HEK293 (cell line): ENCODE results near the gene GPBAR1.

Source experiments
- EGR2 ChIP-seq: fragments of 450-650 bp; formaldehyde crosslinking; IDR thresholded peaks from 2 replicates; pipeline ENCODE4 v1.5.1; 2016; ENCODE audit warnings: low read depth, missing biosample characterization, missing genetic modification characterization
- GFI1B ChIP-seq: fragments of 450-650 bp; formaldehyde crosslinking; IDR thresholded peaks from 2 replicates; pipeline ENCODE4 v1.5.1; 2016; ENCODE audit warnings: missing biosample characterization, missing genetic modification characterization
- KLF1 ChIP-seq: fragments of 450-650 bp; formaldehyde crosslinking; IDR thresholded peaks from 2 replicates; pipeline ENCODE4 v1.5.1; 2016; ENCODE audit warnings: missing biosample characterization, missing genetic modification characterization
- SP2 ChIP-seq: fragments of 450-650 bp; formaldehyde crosslinking; IDR thresholded peaks from 2 replicates; pipeline ENCODE4 v1.5.1; 2016; ENCODE audit warnings: missing biosample characterization, missing genetic modification characterization
- ZEB2 ChIP-seq: fragments of 450-650 bp; formaldehyde crosslinking; IDR thresholded peaks from 2 replicates; pipeline ENCODE4 v1.5.1; 2016; ENCODE audit warnings: missing biosample characterization, missing genetic modification characterization
- ZFHX2 ChIP-seq: fragments of 450-650 bp; formaldehyde crosslinking; conservative IDR thresholded peaks from 2 replicates; pipeline ENCODE4 v1.5.1; 2016; ENCODE audit warnings: missing biosample characterization, missing genetic modification characterization
- ZNF10 ChIP-seq: fragments of 450-650 bp; formaldehyde crosslinking; IDR thresholded peaks from 2 replicates; pipeline ENCODE4 v1.5.1; 2017; ENCODE audit warnings: missing biosample characterization, missing genetic modification characterization
- ZNF19 ChIP-seq: fragments of 450-650 bp; formaldehyde crosslinking; IDR thresholded peaks from 2 replicates; pipeline ENCODE4; 2016; ENCODE audit warnings: missing biosample characterization, missing genetic modification characterization, low read depth
- ZNF211 ChIP-seq: fragments of 450-650 bp; formaldehyde crosslinking; IDR thresholded peaks from 2 replicates; pipeline ENCODE4 v1.5.1; 2016; ENCODE audit warnings: low read depth, missing biosample characterization, missing genetic modification characterization
- ZNF473 ChIP-seq: fragments of 450-650 bp; formaldehyde crosslinking; IDR thresholded peaks from 2 replicates; pipeline ENCODE4 v1.5.1; 2017; ENCODE audit warnings: missing biosample characterization, missing genetic modification characterization
- ZNF561 ChIP-seq: fragments of 450-650 bp; IDR thresholded peaks from 2 replicates; pipeline ENCODE4 v1.5.1; 2018; ENCODE audit warnings: missing biosample characterization, missing genetic modification characterization, borderline replicate concordance
- ZNF585B ChIP-seq: fragments of 450-650 bp; formaldehyde crosslinking; IDR thresholded peaks from 2 replicates; pipeline ENCODE4 v1.5.1; 2016; ENCODE audit warnings: missing biosample characterization, missing genetic modification characterization
- ZNF621 ChIP-seq: fragments of 450-650 bp; formaldehyde crosslinking; IDR thresholded peaks from 2 replicates; pipeline ENCODE4 v1.5.1; 2017; ENCODE audit warnings: missing biosample characterization, missing genetic modification characterization
- ZNF707 ChIP-seq: fragments of 450-650 bp; formaldehyde crosslinking; IDR thresholded peaks from 2 replicates; pipeline ENCODE4 v1.5.1; 2016; ENCODE audit warnings: missing biosample characterization, missing genetic modification characterization
- TF ChIP-seq, protein P1 (sequence below): fragments of 450-650 bp; formaldehyde crosslinking; IDR thresholded peaks from 2 replicates; pipeline ENCODE4 v1.5.1; 2016; ENCODE audit warnings: missing biosample characterization, missing genetic modification characterization
- TF ChIP-seq, protein P2 (sequence below): fragments of 450-650 bp; formaldehyde crosslinking; IDR thresholded peaks from 2 replicates; pipeline ENCODE4 v1.5.1; 2016; ENCODE audit warnings: missing biosample characterization, missing genetic modification characterization
- TF ChIP-seq, protein P3 (sequence below): fragments of 450-650 bp; formaldehyde crosslinking; conservative IDR thresholded peaks from 2 replicates; pipeline ENCODE4 v1.5.1; 2016; ENCODE audit warnings: low read depth, missing biosample characterization, missing genetic modification characterization
- TF ChIP-seq, protein P4 (sequence below): fragments of 450-650 bp; formaldehyde crosslinking; IDR thresholded peaks from 2 replicates; pipeline ENCODE4 v1.5.1; 2016; ENCODE audit warnings: missing biosample characterization, missing genetic modification characterization
- TF ChIP-seq, protein P5 (sequence below): fragments of 450-650 bp; formaldehyde crosslinking; IDR thresholded peaks from 2 replicates; pipeline ENCODE4 v1.5.1; 2016; ENCODE audit warnings: missing biosample characterization, missing genetic modification characterization
- TF ChIP-seq, protein P6 (sequence below): fragments of 450-650 bp; formaldehyde crosslinking; IDR thresholded peaks from 2 replicates; pipeline ENCODE4 v1.5.1; 2016; ENCODE audit warnings: missing biosample characterization, missing genetic modification characterization, borderline replicate concordance
- TF ChIP-seq, protein P7 (sequence below): fragments of 450-650 bp; formaldehyde crosslinking; IDR thresholded peaks from 2 replicates; pipeline ENCODE4 v1.5.1; 2016; ENCODE audit warnings: missing biosample characterization, missing genetic modification characterization
- TF ChIP-seq, protein P8 (sequence below): fragments of 450-650 bp; formaldehyde crosslinking; IDR thresholded peaks from 2 replicates; pipeline ENCODE4 v1.5.1; 2016; ENCODE audit warnings: missing biosample characterization, missing genetic modification characterization

GPBAR1 gene

DNA sequence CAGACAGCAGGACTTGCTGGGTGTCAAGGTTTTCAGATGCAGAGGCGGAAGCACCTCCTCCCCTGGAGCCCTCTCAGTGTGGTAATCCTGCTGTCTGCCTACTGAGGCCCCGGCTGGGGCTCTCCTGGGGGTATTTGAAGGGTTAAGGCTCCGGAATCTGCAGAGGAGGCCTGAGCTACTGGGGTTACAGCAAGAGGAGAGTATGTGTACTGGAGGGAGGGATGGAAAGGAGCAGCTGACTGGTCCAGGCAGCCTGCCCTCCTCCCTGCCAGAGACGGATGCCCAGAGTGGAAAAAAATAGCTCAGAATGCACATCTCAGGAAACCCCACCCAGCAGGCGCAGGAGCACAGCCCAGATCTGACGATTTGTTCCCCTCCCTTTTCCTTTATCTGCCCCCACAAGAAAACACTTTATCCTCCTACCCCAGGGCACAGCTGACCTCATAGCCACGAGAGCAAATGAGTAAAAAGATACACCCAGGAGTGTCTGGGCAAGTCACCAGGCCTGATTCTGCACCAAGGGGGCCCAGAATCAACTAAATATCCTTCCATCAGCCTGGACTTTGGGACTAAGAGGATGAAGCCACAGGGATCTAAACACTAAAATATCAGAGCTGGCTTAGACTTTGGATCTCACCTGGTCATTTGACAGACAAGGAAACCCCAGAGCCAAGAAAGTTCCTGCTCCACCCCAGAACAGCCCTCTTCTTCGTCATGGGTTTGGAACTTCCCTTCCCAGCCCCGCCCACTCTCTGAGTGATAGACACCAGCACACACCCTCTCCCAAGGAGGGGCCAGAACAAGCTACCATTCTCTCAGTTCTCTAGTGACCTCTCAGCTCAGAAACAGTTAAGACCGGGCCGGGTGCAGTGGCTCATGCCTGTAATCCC, 26.0 kb downstream of the GPBAR1 start (continued):
- TF ChIP-seq, protein P1, sequence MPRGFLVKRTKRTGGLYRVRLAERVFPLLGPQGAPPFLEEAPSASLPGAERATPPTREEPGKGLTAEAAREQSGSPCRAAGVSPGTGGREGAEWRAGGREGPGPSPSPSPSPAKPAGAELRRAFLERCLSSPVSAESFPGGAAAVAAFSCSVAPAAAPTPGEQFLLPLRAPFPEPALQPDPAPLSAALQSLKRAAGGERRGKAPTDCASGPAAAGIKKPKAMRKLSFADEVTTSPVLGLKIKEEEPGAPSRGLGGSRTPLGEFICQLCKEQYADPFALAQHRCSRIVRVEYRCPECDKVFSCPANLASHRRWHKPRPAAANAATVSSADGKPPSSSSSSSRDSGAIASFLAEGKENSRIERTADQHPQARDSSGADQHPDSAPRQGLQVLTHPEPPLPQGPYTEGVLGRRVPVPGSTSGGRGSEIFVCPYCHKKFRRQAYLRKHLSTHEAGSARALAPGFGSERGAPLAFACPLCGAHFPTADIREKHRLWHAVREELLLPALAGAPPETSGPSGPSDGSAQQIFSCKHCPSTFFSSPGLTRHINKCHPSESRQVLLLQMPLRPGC (tag by site-specific recombination) = peak; percentile 22; the same call in 1 of the 2 replicates
- no peak for TF ChIP-seq ZNF621
- TF ChIP-seq ZEB2 = peak; percentile 68
- TF ChIP-seq, protein P2, sequence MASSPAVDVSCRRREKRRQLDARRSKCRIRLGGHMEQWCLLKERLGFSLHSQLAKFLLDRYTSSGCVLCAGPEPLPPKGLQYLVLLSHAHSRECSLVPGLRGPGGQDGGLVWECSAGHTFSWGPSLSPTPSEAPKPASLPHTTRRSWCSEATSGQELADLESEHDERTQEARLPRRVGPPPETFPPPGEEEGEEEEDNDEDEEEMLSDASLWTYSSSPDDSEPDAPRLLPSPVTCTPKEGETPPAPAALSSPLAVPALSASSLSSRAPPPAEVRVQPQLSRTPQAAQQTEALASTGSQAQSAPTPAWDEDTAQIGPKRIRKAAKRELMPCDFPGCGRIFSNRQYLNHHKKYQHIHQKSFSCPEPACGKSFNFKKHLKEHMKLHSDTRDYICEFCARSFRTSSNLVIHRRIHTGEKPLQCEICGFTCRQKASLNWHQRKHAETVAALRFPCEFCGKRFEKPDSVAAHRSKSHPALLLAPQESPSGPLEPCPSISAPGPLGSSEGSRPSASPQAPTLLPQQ = peak; percentile 67; the same call in 1 of the 2 replicates
- TF ChIP-seq KLF1 (tag by site-specific recombination) = peak; percentile 83
- no peak for TF ChIP-seq ZNF19
- TF ChIP-seq, protein P3, sequence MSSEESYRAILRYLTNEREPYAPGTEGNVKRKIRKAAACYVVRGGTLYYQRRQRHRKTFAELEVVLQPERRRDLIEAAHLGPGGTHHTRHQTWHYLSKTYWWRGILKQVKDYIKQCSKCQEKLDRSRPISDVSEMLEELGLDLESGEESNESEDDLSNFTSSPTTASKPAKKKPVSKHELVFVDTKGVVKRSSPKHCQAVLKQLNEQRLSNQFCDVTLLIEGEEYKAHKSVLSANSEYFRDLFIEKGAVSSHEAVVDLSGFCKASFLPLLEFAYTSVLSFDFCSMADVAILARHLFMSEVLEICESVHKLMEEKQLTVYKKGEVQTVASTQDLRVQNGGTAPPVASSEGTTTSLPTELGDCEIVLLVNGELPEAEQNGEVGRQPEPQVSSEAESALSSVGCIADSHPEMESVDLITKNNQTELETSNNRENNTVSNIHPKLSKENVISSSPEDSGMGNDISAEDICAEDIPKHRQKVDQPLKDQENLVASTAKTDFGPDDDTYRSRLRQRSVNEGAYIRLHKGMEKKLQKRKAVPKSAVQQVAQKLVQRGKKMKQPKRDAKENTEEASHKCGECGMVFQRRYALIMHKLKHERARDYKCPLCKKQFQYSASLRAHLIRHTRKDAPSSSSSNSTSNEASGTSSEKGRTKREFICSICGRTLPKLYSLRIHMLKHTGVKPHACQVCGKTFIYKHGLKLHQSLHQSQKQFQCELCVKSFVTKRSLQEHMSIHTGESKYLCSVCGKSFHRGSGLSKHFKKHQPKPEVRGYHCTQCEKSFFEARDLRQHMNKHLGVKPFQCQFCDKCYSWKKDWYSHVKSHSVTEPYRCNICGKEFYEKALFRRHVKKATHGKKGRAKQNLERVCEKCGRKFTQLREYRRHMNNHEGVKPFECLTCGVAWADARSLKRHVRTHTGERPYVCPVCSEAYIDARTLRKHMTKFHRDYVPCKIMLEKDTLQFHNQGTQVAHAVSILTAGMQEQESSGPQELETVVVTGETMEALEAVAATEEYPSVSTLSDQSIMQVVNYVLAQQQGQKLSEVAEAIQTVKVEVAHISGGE = no peak
- TF ChIP-seq, protein P4, sequence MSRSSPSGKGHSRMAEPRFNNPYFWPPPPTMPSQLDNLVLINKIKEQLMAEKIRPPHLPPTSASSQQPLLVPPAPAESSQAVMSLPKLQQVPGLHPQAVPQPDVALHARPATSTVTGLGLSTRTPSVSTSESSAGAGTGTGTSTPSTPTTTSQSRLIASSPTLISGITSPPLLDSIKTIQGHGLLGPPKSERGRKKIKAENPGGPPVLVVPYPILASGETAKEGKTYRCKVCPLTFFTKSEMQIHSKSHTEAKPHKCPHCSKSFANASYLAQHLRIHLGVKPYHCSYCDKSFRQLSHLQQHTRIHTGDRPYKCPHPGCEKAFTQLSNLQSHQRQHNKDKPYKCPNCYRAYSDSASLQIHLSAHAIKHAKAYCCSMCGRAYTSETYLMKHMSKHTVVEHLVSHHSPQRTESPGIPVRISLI (tag by site-specific recombination) = peak; percentile 57; the same call in 1 of the 2 replicates
- peak; percentile 58 for TF ChIP-seq ZFHX2 (tag by site-specific recombination)
- no peak for TF ChIP-seq ZNF211 (tag by site-specific recombination)
- TF ChIP-seq, protein P5, sequence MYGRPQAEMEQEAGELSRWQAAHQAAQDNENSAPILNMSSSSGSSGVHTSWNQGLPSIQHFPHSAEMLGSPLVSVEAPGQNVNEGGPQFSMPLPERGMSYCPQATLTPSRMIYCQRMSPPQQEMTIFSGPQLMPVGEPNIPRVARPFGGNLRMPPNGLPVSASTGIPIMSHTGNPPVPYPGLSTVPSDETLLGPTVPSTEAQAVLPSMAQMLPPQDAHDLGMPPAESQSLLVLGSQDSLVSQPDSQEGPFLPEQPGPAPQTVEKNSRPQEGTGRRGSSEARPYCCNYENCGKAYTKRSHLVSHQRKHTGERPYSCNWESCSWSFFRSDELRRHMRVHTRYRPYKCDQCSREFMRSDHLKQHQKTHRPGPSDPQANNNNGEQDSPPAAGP (tag by site-specific recombination) = peak; percentile 94
- TF ChIP-seq GFI1B = no peak
- no peak for TF ChIP-seq ZNF473 (tag by site-specific recombination)
- TF ChIP-seq, protein P6, sequence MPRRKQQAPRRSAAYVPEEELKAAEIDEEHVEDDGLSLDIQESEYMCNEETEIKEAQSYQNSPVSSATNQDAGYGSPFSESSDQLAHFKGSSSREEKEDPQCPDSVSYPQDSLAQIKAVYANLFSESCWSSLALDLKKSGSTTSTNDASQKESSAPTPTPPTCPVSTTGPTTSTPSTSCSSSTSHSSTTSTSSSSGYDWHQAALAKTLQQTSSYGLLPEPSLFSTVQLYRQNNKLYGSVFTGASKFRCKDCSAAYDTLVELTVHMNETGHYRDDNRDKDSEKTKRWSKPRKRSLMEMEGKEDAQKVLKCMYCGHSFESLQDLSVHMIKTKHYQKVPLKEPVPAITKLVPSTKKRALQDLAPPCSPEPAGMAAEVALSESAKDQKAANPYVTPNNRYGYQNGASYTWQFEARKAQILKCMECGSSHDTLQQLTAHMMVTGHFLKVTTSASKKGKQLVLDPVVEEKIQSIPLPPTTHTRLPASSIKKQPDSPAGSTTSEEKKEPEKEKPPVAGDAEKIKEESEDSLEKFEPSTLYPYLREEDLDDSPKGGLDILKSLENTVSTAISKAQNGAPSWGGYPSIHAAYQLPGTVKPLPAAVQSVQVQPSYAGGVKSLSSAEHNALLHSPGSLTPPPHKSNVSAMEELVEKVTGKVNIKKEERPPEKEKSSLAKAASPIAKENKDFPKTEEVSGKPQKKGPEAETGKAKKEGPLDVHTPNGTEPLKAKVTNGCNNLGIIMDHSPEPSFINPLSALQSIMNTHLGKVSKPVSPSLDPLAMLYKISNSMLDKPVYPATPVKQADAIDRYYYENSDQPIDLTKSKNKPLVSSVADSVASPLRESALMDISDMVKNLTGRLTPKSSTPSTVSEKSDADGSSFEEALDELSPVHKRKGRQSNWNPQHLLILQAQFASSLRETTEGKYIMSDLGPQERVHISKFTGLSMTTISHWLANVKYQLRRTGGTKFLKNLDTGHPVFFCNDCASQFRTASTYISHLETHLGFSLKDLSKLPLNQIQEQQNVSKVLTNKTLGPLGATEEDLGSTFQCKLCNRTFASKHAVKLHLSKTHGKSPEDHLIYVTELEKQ (tag by site-specific recombination) = no peak
- no peak for TF ChIP-seq ZNF707 (tag by site-specific recombination)
- peak; percentile 85 for TF ChIP-seq ZNF10
- TF ChIP-seq ZNF585B = no peak
- TF ChIP-seq SP2 (tag by site-specific recombination) = peak; percentile 68
- TF ChIP-seq, protein P7, sequence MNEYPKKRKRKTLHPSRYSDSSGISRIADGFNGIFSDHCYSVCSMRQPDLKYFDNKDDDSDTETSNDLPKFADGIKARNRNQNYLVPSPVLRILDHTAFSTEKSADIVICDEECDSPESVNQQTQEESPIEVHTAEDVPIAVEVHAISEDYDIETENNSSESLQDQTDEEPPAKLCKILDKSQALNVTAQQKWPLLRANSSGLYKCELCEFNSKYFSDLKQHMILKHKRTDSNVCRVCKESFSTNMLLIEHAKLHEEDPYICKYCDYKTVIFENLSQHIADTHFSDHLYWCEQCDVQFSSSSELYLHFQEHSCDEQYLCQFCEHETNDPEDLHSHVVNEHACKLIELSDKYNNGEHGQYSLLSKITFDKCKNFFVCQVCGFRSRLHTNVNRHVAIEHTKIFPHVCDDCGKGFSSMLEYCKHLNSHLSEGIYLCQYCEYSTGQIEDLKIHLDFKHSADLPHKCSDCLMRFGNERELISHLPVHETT (tag by site-specific recombination) = peak; percentile 71
- TF ChIP-seq EGR2 (tag by site-specific recombination) = peak; percentile 16; the same call in 1 of the 2 replicates
- TF ChIP-seq ZNF561 (tag by site-specific recombination) = no peak
- TF ChIP-seq, protein P8, sequence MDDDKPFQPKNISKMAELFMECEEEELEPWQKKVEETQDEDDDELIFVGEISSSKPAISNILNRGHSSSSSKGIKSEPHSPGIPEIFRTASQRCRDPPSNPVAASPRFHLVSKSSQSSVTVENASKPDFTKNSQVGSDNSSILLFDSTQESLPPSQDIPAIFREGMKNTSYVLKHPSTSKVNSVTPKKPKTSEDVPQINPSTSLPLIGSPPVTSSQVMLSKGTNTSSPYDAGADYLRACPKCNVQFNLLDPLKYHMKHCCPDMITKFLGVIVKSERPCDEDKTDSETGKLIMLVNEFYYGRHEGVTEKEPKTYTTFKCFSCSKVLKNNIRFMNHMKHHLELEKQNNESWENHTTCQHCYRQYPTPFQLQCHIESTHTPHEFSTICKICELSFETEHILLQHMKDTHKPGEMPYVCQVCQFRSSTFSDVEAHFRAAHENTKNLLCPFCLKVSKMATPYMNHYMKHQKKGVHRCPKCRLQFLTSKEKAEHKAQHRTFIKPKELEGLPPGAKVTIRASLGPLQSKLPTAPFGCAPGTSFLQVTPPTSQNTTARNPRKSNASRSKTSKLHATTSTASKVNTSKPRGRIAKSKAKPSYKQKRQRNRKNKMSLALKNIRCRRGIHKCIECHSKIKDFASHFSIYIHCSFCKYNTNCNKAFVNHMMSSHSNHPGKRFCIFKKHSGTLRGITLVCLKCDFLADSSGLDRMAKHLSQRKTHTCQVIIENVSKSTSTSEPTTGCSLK (tag by site-specific recombination) = no peak
